Measurements from ENCODE around the gene TNS3. TPM values are rescaled to one million over a fixed set of nuclear protein-coding genes. Genes with fewer than 3 reads are reported as not detected.

Gene TNS3
- total RNA-seq, 1 donor from 2014 or later: 426 TPM

DNA sequence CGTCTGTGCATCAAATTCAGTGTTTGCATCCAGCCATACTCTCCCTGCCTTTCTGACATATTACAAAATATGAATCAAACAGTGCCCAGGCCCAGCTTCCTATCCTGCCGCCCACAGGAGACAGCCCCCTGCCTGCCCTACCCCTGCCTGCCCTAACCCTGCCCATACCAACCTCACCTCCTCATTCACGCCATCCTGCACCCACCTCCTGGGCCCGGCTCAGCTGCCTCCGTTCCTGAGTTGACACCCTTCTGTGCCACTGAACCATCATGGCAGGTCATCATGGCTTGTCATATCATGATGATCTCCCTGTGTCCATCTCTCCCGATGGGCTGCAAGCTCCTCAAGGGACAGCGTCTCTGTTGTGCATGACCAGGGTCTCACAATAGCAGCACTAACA lies 72.3 kb downstream of the TNS3 start:
- H3K4me3 Mint-ChIP-seq (ENCODE audit: unreplicated experiment): no peak overlapping the region
- peak; percentile 54 for DNase-seq (ENCODE audit: low spot score)
- H3K4me1 Mint-ChIP-seq (ENCODE audit: low read depth): peaks cover 79% of the 10 kb centered on the region
- H3K36me3 Mint-ChIP-seq (ENCODE audit: low read depth): peaks cover 43% of the 10 kb centered on the region
- H3K27me3 Mint-ChIP-seq (ENCODE audit: low read depth): no peaks in the 10 kb centered on the region
- peak overlapping the region; percentile 88 for H3K27ac Mint-ChIP-seq (ENCODE audit: unreplicated experiment)
- TF ChIP-seq, protein P1, sequence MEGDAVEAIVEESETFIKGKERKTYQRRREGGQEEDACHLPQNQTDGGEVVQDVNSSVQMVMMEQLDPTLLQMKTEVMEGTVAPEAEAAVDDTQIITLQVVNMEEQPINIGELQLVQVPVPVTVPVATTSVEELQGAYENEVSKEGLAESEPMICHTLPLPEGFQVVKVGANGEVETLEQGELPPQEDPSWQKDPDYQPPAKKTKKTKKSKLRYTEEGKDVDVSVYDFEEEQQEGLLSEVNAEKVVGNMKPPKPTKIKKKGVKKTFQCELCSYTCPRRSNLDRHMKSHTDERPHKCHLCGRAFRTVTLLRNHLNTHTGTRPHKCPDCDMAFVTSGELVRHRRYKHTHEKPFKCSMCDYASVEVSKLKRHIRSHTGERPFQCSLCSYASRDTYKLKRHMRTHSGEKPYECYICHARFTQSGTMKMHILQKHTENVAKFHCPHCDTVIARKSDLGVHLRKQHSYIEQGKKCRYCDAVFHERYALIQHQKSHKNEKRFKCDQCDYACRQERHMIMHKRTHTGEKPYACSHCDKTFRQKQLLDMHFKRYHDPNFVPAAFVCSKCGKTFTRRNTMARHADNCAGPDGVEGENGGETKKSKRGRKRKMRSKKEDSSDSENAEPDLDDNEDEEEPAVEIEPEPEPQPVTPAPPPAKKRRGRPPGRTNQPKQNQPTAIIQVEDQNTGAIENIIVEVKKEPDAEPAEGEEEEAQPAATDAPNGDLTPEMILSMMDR (IDR thresholded peaks at IDR 0.05): no peak
- no peaks in the 10 kb centered on the region for H3K9me3 Mint-ChIP-seq (ENCODE audit: low read depth)

DNA sequence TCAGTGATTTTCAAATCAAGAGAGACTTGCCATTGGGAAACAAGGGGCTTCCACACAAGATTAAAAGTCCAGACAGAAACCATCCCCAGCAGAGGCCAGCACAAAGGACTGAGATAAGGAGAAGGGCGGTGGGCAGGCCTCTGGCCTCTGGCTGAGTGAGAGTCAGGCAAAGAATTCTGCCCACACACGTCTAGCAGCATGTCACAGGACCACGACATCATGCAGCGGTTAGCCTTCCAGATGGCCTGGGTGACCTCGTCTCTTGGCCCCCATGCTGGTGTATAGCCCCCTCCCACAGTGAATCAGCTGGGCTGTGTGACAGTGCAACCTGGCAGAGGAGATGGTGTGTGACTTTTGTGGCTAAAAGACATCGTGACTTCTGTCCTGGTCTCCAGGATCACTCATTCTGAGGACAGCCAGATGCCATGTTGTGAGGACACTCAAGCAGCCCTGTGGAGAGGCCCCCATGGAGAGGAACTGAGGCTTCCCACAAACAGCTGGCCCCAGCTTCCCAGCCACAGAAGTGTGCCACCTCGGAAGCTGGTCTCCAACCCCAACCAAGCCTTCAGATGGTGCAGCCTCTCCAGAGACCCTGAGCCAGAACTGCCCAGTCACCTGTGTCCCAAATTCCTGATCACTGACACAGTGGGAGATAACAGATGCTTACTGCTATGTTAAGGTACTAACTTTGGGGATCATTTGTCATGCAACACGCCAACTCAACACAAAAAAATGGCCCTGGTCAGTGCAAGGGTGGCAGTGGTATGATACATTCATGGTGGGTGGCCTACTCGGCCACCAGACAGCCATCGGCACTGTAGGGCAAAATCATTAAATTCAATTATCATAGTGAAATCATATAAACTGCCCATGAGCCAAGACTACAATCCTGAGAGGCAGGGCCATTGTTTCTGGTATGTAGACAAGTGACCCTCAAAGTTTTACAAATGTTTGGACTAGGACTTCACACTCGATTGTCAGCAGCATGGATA lies 73.2 kb downstream of the TNS3 start:
- Mint-ChIP-seq H3K9me3 (ENCODE audit: low read depth) (no peaks in the 10 kb centered on the region), H3K27ac (ENCODE audit: unreplicated experiment) (peak overlapping the region; percentile 97), H3K4me1 (ENCODE audit: low read depth) (peaks cover 88% of the 10 kb centered on the region), H3K4me3 (ENCODE audit: unreplicated experiment) (no peak overlapping the region), H3K36me3 (ENCODE audit: low read depth) (peaks cover 46% of the 10 kb centered on the region), H3K27me3 (ENCODE audit: low read depth) (no peaks in the 10 kb centered on the region)
- peak; percentile 42 for DNase-seq (ENCODE audit: low spot score)
- TF ChIP-seq, protein P1 (IDR thresholded peaks at IDR 0.05): no peak

DNA sequence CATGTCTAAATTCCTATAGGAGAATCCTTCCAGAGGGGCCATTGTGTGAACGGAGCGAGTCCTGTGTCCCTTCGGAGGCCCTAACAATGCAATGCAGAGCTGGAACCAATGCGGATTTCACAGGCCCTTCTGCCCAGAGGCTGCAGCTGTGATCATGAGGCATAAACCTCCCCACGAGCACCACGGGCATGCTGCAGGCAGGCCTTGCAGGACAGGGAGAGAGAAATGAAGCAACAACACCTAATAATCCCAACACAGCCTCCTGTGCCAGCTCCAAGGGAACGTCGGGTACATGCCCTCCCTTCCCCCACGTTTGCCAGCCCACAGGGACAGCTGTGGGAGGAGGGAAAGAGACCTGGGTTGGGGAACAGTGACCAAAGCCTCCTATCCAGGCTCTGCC lies 74.4 kb downstream of the TNS3 start:
- peak; percentile 47 for DNase-seq (ENCODE audit: low spot score)
- Mint-ChIP-seq H3K9me3 (ENCODE audit: low read depth) (no peaks in the 10 kb centered on the region), H3K27me3 (ENCODE audit: low read depth) (no peaks in the 10 kb centered on the region), H3K4me1 (ENCODE audit: low read depth) (peaks cover 96% of the 10 kb centered on the region), H3K27ac (ENCODE audit: unreplicated experiment) (peak overlapping the region; percentile 97), H3K4me3 (ENCODE audit: unreplicated experiment) (no peak overlapping the region), H3K36me3 (ENCODE audit: low read depth) (peaks cover 43% of the 10 kb centered on the region)
- TF ChIP-seq, protein P1 (IDR thresholded peaks at IDR 0.05): no peak

DNA sequence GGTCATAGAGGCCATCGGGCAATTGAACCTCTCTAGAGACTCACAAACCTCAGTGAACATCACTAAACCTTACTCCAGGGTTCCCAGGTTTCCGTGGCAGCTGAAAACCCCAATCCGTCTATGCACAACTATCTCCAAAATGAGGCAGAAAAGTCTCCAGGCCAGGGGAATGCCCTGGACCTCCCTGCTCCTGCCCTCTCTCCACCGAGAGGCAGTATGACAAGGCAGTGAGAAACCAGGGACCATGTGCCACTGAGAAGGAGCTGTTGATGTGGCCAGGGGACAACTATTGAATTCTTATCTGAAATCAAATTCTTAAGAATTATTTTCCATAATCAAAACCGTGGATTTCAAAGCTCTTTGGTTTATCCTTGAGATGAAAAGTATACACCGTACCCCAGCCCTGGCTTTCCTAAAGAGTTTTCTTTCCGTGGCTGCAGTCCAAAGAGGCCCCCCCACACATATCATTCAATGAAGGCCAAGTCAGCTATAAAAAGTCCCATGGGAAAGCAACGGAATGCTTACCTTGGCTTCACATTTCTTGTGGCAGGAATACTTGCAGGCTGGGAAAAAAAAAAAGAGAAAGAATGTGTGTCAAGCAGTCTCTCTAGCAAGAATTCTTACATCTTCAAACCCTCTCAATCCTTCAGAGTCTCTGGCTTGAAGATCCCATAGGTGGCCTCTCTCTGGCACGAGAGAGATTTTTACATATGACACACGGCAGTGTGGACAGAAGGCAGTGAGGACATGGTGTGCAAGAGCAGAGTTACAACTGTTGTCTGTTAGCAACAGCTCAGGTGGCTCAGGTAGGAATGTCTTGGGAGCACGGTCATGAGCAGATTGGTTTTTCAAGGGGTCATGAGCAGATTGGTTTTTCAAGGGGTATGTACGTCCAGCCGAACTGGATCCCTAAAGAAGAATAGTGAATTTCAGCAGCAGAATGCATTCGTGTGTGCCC lies 75.2 kb downstream of the TNS3 start:
- peak overlapping the region; percentile 97 for H3K27ac Mint-ChIP-seq (ENCODE audit: unreplicated experiment)
- peak overlapping the region; percentile 26 for H3K4me3 Mint-ChIP-seq (ENCODE audit: unreplicated experiment)
- TF ChIP-seq, protein P1 (IDR thresholded peaks at IDR 0.05): peak; percentile 41
- H3K9me3 Mint-ChIP-seq (ENCODE audit: low read depth): no peaks in the 10 kb centered on the region
- H3K4me1 Mint-ChIP-seq (ENCODE audit: low read depth): peaks cover 96% of the 10 kb centered on the region
- H3K36me3 Mint-ChIP-seq (ENCODE audit: low read depth): peaks cover 39% of the 10 kb centered on the region
- peak; percentile 14 for DNase-seq (ENCODE audit: low spot score)
- no peaks in the 10 kb centered on the region for H3K27me3 Mint-ChIP-seq (ENCODE audit: low read depth)

All from chondrocyte (in vitro differentiated cells).